MM.1S (cell line): ENCODE results near the gene ST6GAL1.
"Not testable (repeated sequence)": the region's sequence is repeated elsewhere in the genome, so short reads cannot be mapped to it uniquely, and the experiment has no call there.

Source experiments
- DNase-seq: peaks from one replicate; pipeline ENCODE4 v3.0.0-alpha.2; 2015
- H2AFZ ChIP-seq: fragments of 300-600 bp; sonication (generic); 2 replicates; pipeline ENCODE4 v1.6.0; 2016; ENCODE audit warnings: antibody characterized with exemption, low read length
- H3F3A ChIP-seq: fragments of 300-600 bp; sonication (generic); 2 replicates; pipeline ENCODE4 v1.6.1; 2016; ENCODE audit warnings: mild to moderate bottlenecking, antibody characterized with exemption, low read length, moderate library complexity, mixed read lengths; ENCODE audit not compliant: insufficient read depth
- H3K27ac ChIP-seq: fragments of 300-600 bp; sonication (generic); 2 replicates; pipeline ENCODE4 v1.5.1; 2016; ENCODE audit warnings: mild to moderate bottlenecking, low read length
- H3K27me3 ChIP-seq: fragments of 300-600 bp; sonication (generic); replicated peaks from 2 replicates; pipeline ENCODE4 v1.6.0; 2016; ENCODE audit warnings: low read length; ENCODE audit not compliant: insufficient read depth
- H3K36me3 ChIP-seq: fragments of 300-600 bp; sonication (generic); replicated peaks from 2 replicates; pipeline ENCODE4 v1.6.1; 2016; ENCODE audit warnings: mild to moderate bottlenecking, low read length, mixed read lengths; ENCODE audit not compliant: insufficient read depth
- H3K4me1 ChIP-seq: fragments of 300-600 bp; sonication (generic); 2 replicates; pipeline ENCODE4 v1.6.1; 2016; ENCODE audit warnings: low read length, mixed read lengths
- H3K4me2 ChIP-seq: fragments of 300-600 bp; sonication (generic); 2 replicates; pipeline ENCODE4 v1.6.0; 2016; ENCODE audit warnings: low read depth, low read length
- H3K4me3 ChIP-seq: fragments of 300-600 bp; sonication (generic); 2 replicates; pipeline ENCODE4 v1.5.1; 2016; ENCODE audit warnings: low read length, mixed read lengths
- H3K79me2 ChIP-seq: fragments of 300-600 bp; sonication (generic); 2 replicates; pipeline ENCODE4 v1.6.1; 2016; ENCODE audit warnings: mixed run types, low read length, mixed read lengths
- H3K9ac ChIP-seq: fragments of 300-600 bp; sonication (generic); 2 replicates; pipeline ENCODE4 v1.6.1; 2016; ENCODE audit warnings: low read length, mixed read lengths
- H3K9me2 ChIP-seq: fragments of 300-600 bp; sonication (generic); replicated peaks from 2 replicates; pipeline ENCODE4 v1.6.1; 2016; ENCODE audit warnings: mild to moderate bottlenecking, low read length, mixed read lengths; ENCODE audit not compliant: insufficient read depth
- H3K9me3 ChIP-seq: fragments of 300-600 bp; sonication (generic); replicated peaks from 2 replicates; pipeline ENCODE4 v1.6.1; 2016; ENCODE audit warnings: mild to moderate bottlenecking, low read length, mixed read lengths; ENCODE audit not compliant: insufficient read depth
- H4K20me1 ChIP-seq: fragments of 300-600 bp; sonication (generic); 2 replicates; pipeline ENCODE4 v1.6.1; 2016; ENCODE audit warnings: mild to moderate bottlenecking, low read length, moderate library complexity, mixed read lengths; ENCODE audit not compliant: insufficient read depth
- EZH2 ChIP-seq: fragments of 300-600 bp; sonication (generic); optimal IDR thresholded peaks from 2 replicates; pipeline ENCODE3; 2017; ENCODE audit warnings: low read depth, mild to moderate bottlenecking, antibody characterized with exemption, low read length, mixed read lengths
- EZH2phosphoT487 ChIP-seq: fragments of 300-600 bp; sonication (generic); IDR thresholded peaks from 2 replicates; pipeline ENCODE4 v1.6.1; 2018; ENCODE audit warnings: antibody characterized with exemption, low read length
- TF ChIP-seq, protein P1 (sequence below): fragments of 300-600 bp; sonication (generic); IDR thresholded peaks from 2 replicates; pipeline ENCODE4 v1.5.1; 2016; ENCODE audit warnings: antibody characterized with exemption, low read length, mixed read lengths

The ST6GAL1 gene

DNA sequence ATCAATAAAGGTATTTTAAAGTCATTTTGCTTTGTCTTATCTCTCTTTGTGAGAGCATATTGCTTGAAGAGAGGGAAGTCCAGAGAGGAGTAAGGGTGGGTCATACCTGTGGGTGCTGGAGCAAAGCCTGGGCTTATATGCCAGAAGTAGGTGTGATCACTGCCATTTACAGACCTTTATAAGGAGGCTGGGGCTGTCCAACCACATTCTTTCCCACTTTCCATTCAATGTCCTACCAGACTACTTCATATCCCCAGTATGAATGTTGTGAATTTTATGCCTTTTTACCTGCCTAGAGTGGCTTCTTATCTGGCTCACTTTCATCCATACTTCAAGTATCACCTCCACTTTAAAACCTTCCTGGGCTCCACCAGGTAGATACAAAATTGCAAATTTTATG, 39.4 kb upstream of the ST6GAL1 start:
- TF ChIP-seq, protein P1, sequence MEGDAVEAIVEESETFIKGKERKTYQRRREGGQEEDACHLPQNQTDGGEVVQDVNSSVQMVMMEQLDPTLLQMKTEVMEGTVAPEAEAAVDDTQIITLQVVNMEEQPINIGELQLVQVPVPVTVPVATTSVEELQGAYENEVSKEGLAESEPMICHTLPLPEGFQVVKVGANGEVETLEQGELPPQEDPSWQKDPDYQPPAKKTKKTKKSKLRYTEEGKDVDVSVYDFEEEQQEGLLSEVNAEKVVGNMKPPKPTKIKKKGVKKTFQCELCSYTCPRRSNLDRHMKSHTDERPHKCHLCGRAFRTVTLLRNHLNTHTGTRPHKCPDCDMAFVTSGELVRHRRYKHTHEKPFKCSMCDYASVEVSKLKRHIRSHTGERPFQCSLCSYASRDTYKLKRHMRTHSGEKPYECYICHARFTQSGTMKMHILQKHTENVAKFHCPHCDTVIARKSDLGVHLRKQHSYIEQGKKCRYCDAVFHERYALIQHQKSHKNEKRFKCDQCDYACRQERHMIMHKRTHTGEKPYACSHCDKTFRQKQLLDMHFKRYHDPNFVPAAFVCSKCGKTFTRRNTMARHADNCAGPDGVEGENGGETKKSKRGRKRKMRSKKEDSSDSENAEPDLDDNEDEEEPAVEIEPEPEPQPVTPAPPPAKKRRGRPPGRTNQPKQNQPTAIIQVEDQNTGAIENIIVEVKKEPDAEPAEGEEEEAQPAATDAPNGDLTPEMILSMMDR, result no peak
- TF ChIP-seq EZH2 (no peak), EZH2phosphoT487 (no peak)

DNA sequence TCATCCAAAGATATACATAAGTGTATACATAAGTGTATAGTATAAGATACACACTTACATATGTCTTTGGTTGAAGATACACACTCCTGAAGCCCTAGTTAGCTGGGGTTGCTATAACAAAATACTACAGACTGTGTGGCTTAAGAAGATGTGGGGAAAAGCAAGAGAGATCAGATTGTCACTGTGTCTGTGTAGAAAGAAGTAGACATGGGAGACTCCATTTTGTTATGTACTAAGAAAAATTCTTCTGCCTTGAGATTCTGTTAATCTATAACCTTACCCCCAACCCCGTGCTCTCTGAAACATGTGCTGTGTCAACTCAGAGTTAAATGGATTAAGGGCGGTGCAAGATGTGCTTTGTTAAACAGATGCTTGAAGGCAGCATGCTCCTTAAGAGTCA, 37.3 kb upstream of the ST6GAL1 start:
- H3K4me2 ChIP-seq, H3K36me3 ChIP-seq, H2AFZ ChIP-seq, H3K9me2 ChIP-seq, H3K9ac ChIP-seq, H3K4me3 ChIP-seq, H3K9me3 ChIP-seq, H4K20me1 ChIP-seq, H3K27ac ChIP-seq, H3K4me1 ChIP-seq, H3F3A ChIP-seq, H3K27me3 ChIP-seq, H3K79me2 ChIP-seq, DNase-seq: not testable (repeated sequence)

More for the DNA sequence above, 39.4 kb upstream of the ST6GAL1 start:
- no peak overlapping the region for H2AFZ ChIP-seq
- no peaks in the 10 kb centered on the region for H3K4me1 ChIP-seq
- no peak overlapping the region for H3K4me3 ChIP-seq
- H3K27me3 ChIP-seq, result no peaks in the 10 kb centered on the region
- no peak overlapping the region for H3K27ac ChIP-seq
- no peaks in the 10 kb centered on the region for H3K79me2 ChIP-seq
- no peaks in the 10 kb centered on the region for H3K9me2 ChIP-seq
- no peak overlapping the region for H3K9ac ChIP-seq
- H3F3A ChIP-seq, result no peaks in the 10 kb centered on the region
- no peak overlapping the region for H3K4me2 ChIP-seq
- DNase-seq, result no peak
- H4K20me1 ChIP-seq, result no peaks in the 10 kb centered on the region
- H3K36me3 ChIP-seq, result no peaks in the 10 kb centered on the region
- no peaks in the 10 kb centered on the region for H3K9me3 ChIP-seq

DNA sequence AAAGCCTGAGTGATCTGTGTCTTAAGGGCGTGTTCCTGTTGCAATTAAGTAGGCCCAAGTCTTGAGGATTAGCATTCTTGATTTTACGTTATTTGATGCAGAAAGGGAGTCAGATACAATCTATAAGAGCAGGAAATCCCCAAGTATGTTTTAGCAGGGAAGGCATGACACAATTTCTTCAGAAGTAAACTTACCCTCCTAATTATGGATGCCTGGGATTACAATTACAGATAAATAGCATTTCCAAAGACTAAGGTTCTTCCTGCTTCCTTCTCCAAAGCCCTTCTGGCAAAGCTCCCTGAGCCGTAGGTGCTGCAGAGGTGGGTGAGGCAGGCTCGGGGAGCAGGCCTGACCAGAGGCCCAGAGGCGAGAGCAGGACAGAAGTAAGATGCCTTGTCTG, 34.9 kb upstream of the ST6GAL1 start:
- Histone ChIP-seq H3K4me2 (no peak overlapping the region), H3K27ac (no peak overlapping the region), H4K20me1 (no peaks in the 10 kb centered on the region), H3K27me3 (no peaks in the 10 kb centered on the region), H3F3A (no peaks in the 10 kb centered on the region), H2AFZ (no peak overlapping the region), H3K9me3 (no peaks in the 10 kb centered on the region), H3K4me3 (no peak overlapping the region), H3K9me2 (no peaks in the 10 kb centered on the region), H3K9ac (no peak overlapping the region), H3K4me1 (no peaks in the 10 kb centered on the region), H3K36me3 (no peaks in the 10 kb centered on the region), H3K79me2 (no peaks in the 10 kb centered on the region)
- DNase-seq, result no peak
- TF ChIP-seq EZH2phosphoT487, result no peak
- TF ChIP-seq, protein P1, result no peak
- TF ChIP-seq EZH2, result no peak

DNA sequence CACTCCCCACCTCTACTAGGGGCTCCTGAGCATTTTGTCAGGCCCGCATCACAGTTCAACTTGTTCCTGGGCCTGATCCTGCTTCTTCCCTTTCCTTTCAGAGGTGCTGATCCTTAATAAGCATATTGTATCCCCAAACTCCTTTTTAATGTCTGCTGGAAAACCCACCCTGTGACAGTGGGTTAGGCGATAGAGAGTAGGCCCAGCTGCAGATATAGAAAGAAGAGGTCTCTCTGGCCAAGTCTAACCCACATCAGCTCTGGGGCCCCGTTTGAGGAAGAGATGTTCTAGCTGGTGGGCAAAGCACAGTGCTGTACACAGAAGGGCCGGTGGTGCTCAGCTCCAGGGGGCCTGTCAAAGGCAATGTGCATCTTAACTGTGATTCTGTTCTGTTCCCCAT, 34.3 kb upstream of the ST6GAL1 start:
- Histone ChIP-seq H3K79me2 (no peaks in the 10 kb centered on the region), H3K9me3 (no peaks in the 10 kb centered on the region), H3K27me3 (no peaks in the 10 kb centered on the region), H3K27ac (no peak overlapping the region), H3F3A (no peaks in the 10 kb centered on the region), H3K36me3 (no peaks in the 10 kb centered on the region), H3K4me1 (0 out of 2 replicates have a peak, but pooled peaks cover under 1% of the 10 kb centered on the region), H3K4me3 (no peak overlapping the region), H2AFZ (no peak overlapping the region), H3K9me2 (no peaks in the 10 kb centered on the region), H3K4me2 (no peak overlapping the region), H4K20me1 (no peaks in the 10 kb centered on the region), H3K9ac (no peak overlapping the region)
- no peak for DNase-seq
- TF ChIP-seq, protein P1, result no peak
- no peak for TF ChIP-seq EZH2phosphoT487
- no peak for TF ChIP-seq EZH2
